ENCODE results near the gene BTBD10. TPM values are rescaled to one million over a fixed set of nuclear protein-coding genes. Genes with fewer than 3 reads are reported as not detected.

BTBD10 gene
- total and polyA plus RNA-seq, 2 experiments from 2014 or later, result 38.6 to 56.7 TPM

GRCh38 chr11:13375798-13376197 lies 87.2 kb downstream of the BTBD10 start:
- Histone ChIP-seq H3K9me2 (ENCODE audit: insufficient read depth) (no peaks in the 10 kb centered on the region), H4K20me1 (ENCODE audit: insufficient read depth) (no peaks in the 10 kb centered on the region), H3K4me2 (ENCODE audit: unreplicated experiment) (no peak overlapping the region), H3K79me2 (ENCODE audit: insufficient read depth) (no peaks in the 10 kb centered on the region), H3F3A (ENCODE audit: insufficient read depth) (0 out of 2 replicates have a peak, but pooled peaks cover 5% of the 10 kb centered on the region), H3K4me1 (ENCODE audit: insufficient read depth) (no peaks in the 10 kb centered on the region), H3K27me3 (replicated peaks; ENCODE audit: insufficient read depth) (no peaks in the 10 kb centered on the region), H3K36me3 (ENCODE audit: low read depth) (peaks cover 37% of the 10 kb centered on the region), H3K9me3 (ENCODE audit: low read depth) (no peaks in the 10 kb centered on the region), H3K4me3 (no peak overlapping the region), H2AFZ (no peak overlapping the region), H3K9ac (no peak overlapping the region), H3K27ac (no peak overlapping the region)
- no peak for DNase-seq
- in situ Hi-C loops (cut with MboI), result no loop called here
- no peak for TF ChIP-seq EZH2 (IDR thresholded peaks at IDR 0.05; ENCODE audit: insufficient read depth, poor library complexity, severe bottlenecking)
- TF ChIP-seq EZH2phosphoT487 (IDR thresholded peaks at IDR 0.05; ENCODE audit: insufficient read depth, low read depth), result no peak

- Histone ChIP-seq H3K27ac (no peak overlapping the region), H4K20me1 (ENCODE audit: insufficient read depth) (no peaks in the 10 kb centered on the region), H3K36me3 (ENCODE audit: low read depth) (peaks cover 15% of the 10 kb centered on the region; the same call in 1 of the 2 replicates), H3K9me3 (ENCODE audit: low read depth) (no peaks in the 10 kb centered on the region), H3K79me2 (ENCODE audit: insufficient read depth) (no peaks in the 10 kb centered on the region), H3K4me2 (ENCODE audit: unreplicated experiment) (no peak overlapping the region), H3K27me3 (replicated peaks; ENCODE audit: insufficient read depth) (no peaks in the 10 kb centered on the region), H3K4me1 (ENCODE audit: insufficient read depth) (no peaks in the 10 kb centered on the region), H3K9ac (no peak overlapping the region), H3F3A (ENCODE audit: insufficient read depth) (0 out of 2 replicates have a peak, but pooled peaks cover 2% of the 10 kb centered on the region), H3K4me3 (no peak overlapping the region), H3K9me2 (ENCODE audit: insufficient read depth) (no peaks in the 10 kb centered on the region), H2AFZ (no peak overlapping the region)
- no peak for DNase-seq
- no peak for TF ChIP-seq EZH2 (IDR thresholded peaks at IDR 0.05; ENCODE audit: insufficient read depth, poor library complexity, severe bottlenecking)
- TF ChIP-seq EZH2phosphoT487 (IDR thresholded peaks at IDR 0.05; ENCODE audit: insufficient read depth, low read depth), result no peak
- 95 to 100% methylated on average over 2 of the region's 2 CpGs for WGBS, 2 experiments (ENCODE audit: low coverage in 1 of 2, low lambda C conversion rate in 2 of 2, missing lambda C conversion rate in 2 of 2)
- in situ Hi-C loops (cut with MboI), result no loop called here
Observed at GRCh38 chr11:13373216-13373615, 89.8 kb downstream of the BTBD10 start.

GRCh38 chr11:13368041-13368446 lies 95.0 kb downstream of the BTBD10 start:
- Histone ChIP-seq H3K27me3 (replicated peaks; ENCODE audit: insufficient read depth) (no peaks in the 10 kb centered on the region), H3F3A (ENCODE audit: insufficient read depth) (0 out of 2 replicates have a peak, but pooled peaks cover 7% of the 10 kb centered on the region), H3K36me3 (ENCODE audit: low read depth) (peaks cover 22% of the 10 kb centered on the region; the same call in 1 of the 2 replicates), H3K9me2 (ENCODE audit: insufficient read depth) (no peaks in the 10 kb centered on the region), H3K27ac (no peak overlapping the region), H3K4me3 (no peak overlapping the region), H3K79me2 (ENCODE audit: insufficient read depth) (no peaks in the 10 kb centered on the region), H3K4me1 (ENCODE audit: insufficient read depth) (peaks cover 15% of the 10 kb centered on the region), H3K9me3 (ENCODE audit: low read depth) (no peaks in the 10 kb centered on the region), H3K9ac (no peak overlapping the region; the same call in 1 of the 2 replicates), H4K20me1 (ENCODE audit: insufficient read depth) (no peaks in the 10 kb centered on the region), H2AFZ (no peak overlapping the region), H3K4me2 (ENCODE audit: unreplicated experiment) (peak overlapping the region; percentile 27)
- in situ Hi-C loops (cut with MboI), result no loop called here
- peak; percentile 41 for DNase-seq
- 79 to 84% methylated on average over 5 of the region's 5 CpGs for WGBS, 2 experiments (ENCODE audit: low coverage in 1 of 2, low lambda C conversion rate in 2 of 2, missing lambda C conversion rate in 2 of 2)
- TF ChIP-seq EZH2phosphoT487 (IDR thresholded peaks at IDR 0.05; ENCODE audit: insufficient read depth, low read depth), result no peak
- TF ChIP-seq EZH2 (IDR thresholded peaks at IDR 0.05; ENCODE audit: insufficient read depth, poor library complexity, severe bottlenecking), result no peak

DNA sequence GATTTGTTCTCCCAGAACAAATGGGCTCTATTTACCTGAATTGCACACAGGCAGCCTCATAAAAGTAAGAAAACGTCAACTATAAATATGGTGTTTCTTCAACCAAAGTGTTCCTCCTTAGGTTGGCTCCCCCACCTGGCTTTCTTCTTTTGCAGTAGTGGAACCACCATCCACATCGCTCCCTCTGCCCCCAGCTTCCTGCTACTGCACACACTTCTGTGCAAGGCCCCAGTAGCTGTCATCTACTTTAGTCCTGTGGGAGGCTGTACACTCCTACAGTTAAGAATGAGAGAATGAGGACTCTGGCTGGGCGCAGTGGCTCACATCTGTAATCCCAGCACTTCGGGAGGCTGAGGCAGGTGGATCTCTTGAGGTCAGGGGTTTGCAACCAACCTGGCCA lies 95.9 kb downstream of the BTBD10 start:
- H3K9ac ChIP-seq, result no peak overlapping the region
- H3K9me2 ChIP-seq (ENCODE audit: insufficient read depth), result no peaks in the 10 kb centered on the region
- no peak overlapping the region for H3K27ac ChIP-seq
- no peak for TF ChIP-seq EZH2 (IDR thresholded peaks at IDR 0.05; ENCODE audit: insufficient read depth, poor library complexity, severe bottlenecking)
- TF ChIP-seq EZH2phosphoT487 (IDR thresholded peaks at IDR 0.05; ENCODE audit: insufficient read depth, low read depth), result no peak
- no peaks in the 10 kb centered on the region for H4K20me1 ChIP-seq (ENCODE audit: insufficient read depth)
- peaks cover 15% of the 10 kb centered on the region for H3K4me1 ChIP-seq (ENCODE audit: insufficient read depth)
- H3K4me3 ChIP-seq, result no peak overlapping the region
- H3K4me2 ChIP-seq (ENCODE audit: unreplicated experiment), result no peak overlapping the region
- 0 out of 2 replicates have a peak, but pooled peaks cover 7% of the 10 kb centered on the region for H3F3A ChIP-seq (ENCODE audit: insufficient read depth)
- no peaks in the 10 kb centered on the region for H3K9me3 ChIP-seq (ENCODE audit: low read depth)
- no peaks in the 10 kb centered on the region for H3K79me2 ChIP-seq (ENCODE audit: insufficient read depth)
- 94 to 96% methylated on average over 4 of the region's 4 CpGs for WGBS, 2 experiments (ENCODE audit: low coverage in 1 of 2, low lambda C conversion rate in 2 of 2, missing lambda C conversion rate in 2 of 2)
- DNase-seq, result no peak
- H3K36me3 ChIP-seq (ENCODE audit: low read depth), result peaks cover 19% of the 10 kb centered on the region; the same call in 1 of the 2 replicates
- in situ Hi-C loops (cut with MboI), result no loop called here
- no peaks in the 10 kb centered on the region for H3K27me3 ChIP-seq (replicated peaks; ENCODE audit: insufficient read depth)
- no peak overlapping the region for H2AFZ ChIP-seq

All from GM23248 (cell line).